HCT116 (cell line): Measurements from ENCODE around the gene COL28A1. TPM values are rescaled to one million over a fixed set of nuclear protein-coding genes. Genes with fewer than 3 reads are reported as not detected.

Experiments used
- ATAC-seq: fragments of 200-7000 bp; cut with Tn5 transposase; 2 replicates; pipeline ENCODE4 v1.9.1; 2020; ENCODE audit warnings: mild to moderate bottlenecking, moderate library complexity
- BruUV-seq: library from RNA; stranded (reverse); fragments of 400-500 nt; replicated peaks from 2 replicates; lab custom pipeline; 2021; lab: Mats Ljungman, UMichigan
- CTCF ChIA-PET: fragments of 300-600 bp; sonication (Branson Sonifier 250); formaldehyde crosslinking; loops from one replicate; lab custom pipeline; 2021; ENCODE audit warnings: antibody characterized with exemption; lab: Charles Lee
- POLR2A ChIA-PET: fragments of 300-600, 350-600 bp; sonication (Branson Sonifier 250); formaldehyde crosslinking; loops from one replicate; lab custom pipeline; 2021; ENCODE audit warnings: antibody characterized with exemption; lab: Charles Lee
- RAD21 ChIA-PET, 2 experiments: fragments of 300-600 bp; sonication (Branson Sonifier 250); formaldehyde crosslinking; loops; one replicate each; lab custom pipeline; 2023; ENCODE audit warnings: low total read pairs in 2 of 2; ENCODE audit not compliant: uncharacterized antibody in 2 of 2, unreplicated experiment in 2 of 2, low non-redundant PET in 1 of 2; lab: Charles Lee
- DNase-seq: peaks from one replicate; pipeline ENCODE4 v3.0.0-alpha.2; 2010; ENCODE audit warnings: low read depth, low spot score
- H2AFZ ChIP-seq: fragments of 200-600 bp; shearing (Covaris generic), sonication (generic); 2 replicates; pipeline ENCODE4 v1.6.1; 2017; ENCODE audit warnings: low read depth, mixed run types, mixed read lengths, antibody characterized with exemption, low read length; ENCODE audit not compliant: poor library complexity, severe bottlenecking
- H3K27ac ChIP-seq: 2 replicates; pipeline ENCODE4 v1.5.1; 2012; ENCODE audit warnings: low read depth, low read length
- H3K27me3 ChIP-seq: fragments of 200-600 bp; sonication (generic); 2 replicates; pipeline ENCODE4 v1.6.1; 2016; ENCODE audit warnings: mixed run types, low read length, mixed read lengths; ENCODE audit not compliant: insufficient read depth
- H3K36me3 ChIP-seq, 2 experiments: fragments of 200-500 bp in 1 of 2; fragments of 200-600 bp in 1 of 2; sonication (Bioruptor generic) in 1 of 2; sonication (generic) in 1 of 2; 2 replicates each; pipeline versions ENCODE4 v1.5.1 to v1.6.1; 2014 to 2016; ENCODE audit warnings: low read length in 2 of 2, inconsistent platforms in 1 of 2, mixed read lengths in 1 of 2, mixed run types in 1 of 2; ENCODE audit not compliant: insufficient read depth in 2 of 2, control insufficient read depth in 1 of 2
- H3K4me1 ChIP-seq, 2 experiments: fragments of 200-600 bp in 1 of 2; sonication (generic) in 1 of 2; 2 replicates each; pipeline versions ENCODE4 v1.5.1 to v1.6.1; 2012 to 2017; ENCODE audit warnings: low read length in 2 of 2, inconsistent platforms in 1 of 2, mild to moderate bottlenecking in 1 of 2, mixed read lengths in 1 of 2, mixed run types in 1 of 2, moderate library complexity in 1 of 2; ENCODE audit not compliant: insufficient read depth in 2 of 2, control insufficient read depth in 1 of 2
- H3K4me2 ChIP-seq: fragments of 200-600 bp; sonication (generic); 2 replicates; pipeline ENCODE4 v1.6.1; 2017; ENCODE audit warnings: mixed run types, low read length, mixed read lengths
- H3K4me3 ChIP-seq, 2 experiments: fragments of 200-600 bp in 1 of 2; sonication (generic) in 1 of 2; replicated peaks in 1 of 2; 2 replicates each; pipeline ENCODE4 v1.5.1; 2011 to 2016; ENCODE audit warnings: low read length in 2 of 2, control low read depth in 1 of 2, low read depth in 1 of 2, mild to moderate bottlenecking in 1 of 2, mixed read lengths in 1 of 2, mixed run types in 1 of 2
- H3K79me2 ChIP-seq: fragments of 200-600 bp; sonication (generic); 2 replicates; pipeline ENCODE4 v1.6.1; 2017; ENCODE audit warnings: mild to moderate bottlenecking, mixed run types, low read length, moderate library complexity, mixed read lengths; ENCODE audit not compliant: insufficient read depth
- H3K9ac ChIP-seq: fragments of 200-600 bp; sonication (generic); 2 replicates; pipeline ENCODE4 v1.6.1; 2016; ENCODE audit warnings: low read length, mixed read lengths
- H3K9me2 ChIP-seq: fragments of 200-600 bp; sonication (generic), shearing (Covaris generic); 2 replicates; pipeline ENCODE4 v1.6.1; 2017; ENCODE audit warnings: mixed run types, mild to moderate bottlenecking, moderate library complexity; ENCODE audit not compliant: insufficient read depth
- H3K9me3 ChIP-seq, 2 experiments: fragments of 200-500 bp in 1 of 2; fragments of 200-600 bp in 1 of 2; sonication (Bioruptor generic) in 1 of 2; sonication (generic) in 1 of 2; 2 replicates each; pipeline ENCODE4 v1.6.1; 2014 to 2017; ENCODE audit warnings: low read length in 2 of 2, mixed read lengths in 2 of 2, inconsistent platforms in 1 of 2, low read depth in 1 of 2, mild to moderate bottlenecking in 1 of 2, mixed run types in 1 of 2, moderate library complexity in 1 of 2; ENCODE audit not compliant: control insufficient read depth in 1 of 2, insufficient read depth in 1 of 2
- H4K20me1 ChIP-seq: fragments of 200-600 bp; sonication (generic), shearing (Covaris generic); 2 replicates; pipeline ENCODE4 v1.6.1; 2017; ENCODE audit warnings: mixed run types, mild to moderate bottlenecking, moderate library complexity; ENCODE audit not compliant: insufficient read depth
- CEBPB ChIP-seq: IDR thresholded peaks from 2 replicates; pipeline ENCODE4 v1.6.1; 2012; ENCODE audit warnings: low read depth
- EGR1 ChIP-seq: IDR thresholded peaks from 2 replicates; pipeline ENCODE4 v1.6.1; 2012; ENCODE audit warnings: low read depth
- EZH2 ChIP-seq: fragments of 200-600 bp; sonication (generic); IDR thresholded peaks from 2 replicates; pipeline ENCODE4 v1.6.1; 2017; ENCODE audit warnings: antibody characterized with exemption, mixed run types
- EZH2phosphoT487 ChIP-seq: fragments of 200-600 bp; IDR thresholded peaks from 2 replicates; pipeline ENCODE4 v1.6.1; 2018; ENCODE audit warnings: antibody characterized with exemption, borderline replicate concordance
- JUND ChIP-seq: IDR thresholded peaks from 2 replicates; pipeline ENCODE4 v1.6.1; 2012
- POLR2A ChIP-seq: IDR thresholded peaks from 2 replicates; pipeline ENCODE4 v1.7.0; 2011; ENCODE audit warnings: borderline replicate concordance; ENCODE audit not compliant: insufficient read depth, insufficient read length; ENCODE audit errors: extremely low read depth
- RAD21 ChIP-seq: IDR thresholded peaks from 2 replicates; pipeline ENCODE4 v1.6.1; 2012; ENCODE audit warnings: low read depth, mild to moderate bottlenecking
- YY1 ChIP-seq: IDR thresholded peaks from 2 replicates; pipeline ENCODE4 v1.6.1; 2011; ENCODE audit warnings: low read length, low read depth, moderate library complexity, mild to moderate bottlenecking; ENCODE audit not compliant: insufficient replicate concordance; ENCODE audit errors: extremely low read depth
- ZFX ChIP-seq: fragments of 450-650 bp; IDR thresholded peaks from 2 replicates; pipeline ENCODE4 v1.6.1; 2017
- intact Hi-C: fragments of 100-400 bp; cut with micrococcal nuclease; formaldehyde crosslinking; loops from 2 replicates; pipeline ENCODE4 v1.10.0; 2022
- total RNA-seq: library from RNA; stranded (reverse); gene quantifications from one replicate; pipeline ENCODE4 v1.2.1, GENCODE V29; 2021; ENCODE audit not compliant: unreplicated experiment
- TF ChIP-seq, protein P1 (sequence below): IDR thresholded peaks from 2 replicates; pipeline ENCODE4 v1.6.1; 2012
- TF ChIP-seq, protein P2 (sequence below): IDR thresholded peaks from 2 replicates; pipeline ENCODE4 v1.6.1; 2011; ENCODE audit warnings: mild to moderate bottlenecking, low read length, moderate library complexity; ENCODE audit not compliant: insufficient replicate concordance; ENCODE audit errors: extremely low read depth

The COL28A1 gene
- total RNA-seq, 1 experiment from 2014 or later, result 0.12 TPM

DNA sequence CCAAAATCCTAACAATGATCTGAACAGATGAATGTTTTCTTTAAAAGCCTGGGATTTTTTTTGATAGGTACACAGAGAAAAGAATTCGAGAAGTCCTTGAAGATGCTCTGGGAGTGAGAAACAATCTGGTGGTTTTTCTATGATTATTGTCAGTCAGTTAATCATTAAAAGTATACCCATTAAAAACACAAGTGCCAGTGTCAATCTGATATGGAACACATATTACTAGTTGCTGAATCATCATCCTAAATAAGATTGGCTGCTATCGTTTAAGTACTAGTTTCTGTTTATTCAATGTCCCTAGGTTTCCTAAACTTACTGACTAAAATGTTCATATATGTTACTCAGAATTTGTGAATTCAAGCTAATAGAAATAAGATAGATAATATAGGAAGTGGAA lies 16.1 kb downstream of the COL28A1 start:
- intact Hi-C loops, result no loop called here
- H3K9me3 ChIP-seq, result no peaks in the 10 kb centered on the region
- no TSS peak for BruUV-seq
- RAD21 ChIA-PET, result no interaction called here
- H3K4me2 ChIP-seq, result no peak overlapping the region
- no peaks in the 10 kb centered on the region for H4K20me1 ChIP-seq
- no peaks in the 10 kb centered on the region for H3K79me2 ChIP-seq
- H2AFZ ChIP-seq, result peak overlapping the region; percentile 75
- ATAC-seq, result no peak
- POLR2A ChIA-PET, result no interaction called here
- no peak for DNase-seq
- no peaks in the 10 kb centered on the region for H3K27me3 ChIP-seq
- no peak overlapping the region for H3K9ac ChIP-seq
- CTCF ChIA-PET, result no interaction called here
- no peak overlapping the region for H3K27ac ChIP-seq
- H3K9me2 ChIP-seq, result no peaks in the 10 kb centered on the region
- TF ChIP-seq POLR2A (no peak), RAD21 (no peak), EZH2phosphoT487 (no peak), ZFX (no peak), JUND (no peak), YY1 (no peak), CEBPB (no peak), EGR1 (no peak), EZH2 (no peak)
- TF ChIP-seq, protein P1, sequence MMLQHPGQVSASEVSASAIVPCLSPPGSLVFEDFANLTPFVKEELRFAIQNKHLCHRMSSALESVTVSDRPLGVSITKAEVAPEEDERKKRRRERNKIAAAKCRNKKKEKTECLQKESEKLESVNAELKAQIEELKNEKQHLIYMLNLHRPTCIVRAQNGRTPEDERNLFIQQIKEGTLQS, result no peak
- TF ChIP-seq, protein P2, sequence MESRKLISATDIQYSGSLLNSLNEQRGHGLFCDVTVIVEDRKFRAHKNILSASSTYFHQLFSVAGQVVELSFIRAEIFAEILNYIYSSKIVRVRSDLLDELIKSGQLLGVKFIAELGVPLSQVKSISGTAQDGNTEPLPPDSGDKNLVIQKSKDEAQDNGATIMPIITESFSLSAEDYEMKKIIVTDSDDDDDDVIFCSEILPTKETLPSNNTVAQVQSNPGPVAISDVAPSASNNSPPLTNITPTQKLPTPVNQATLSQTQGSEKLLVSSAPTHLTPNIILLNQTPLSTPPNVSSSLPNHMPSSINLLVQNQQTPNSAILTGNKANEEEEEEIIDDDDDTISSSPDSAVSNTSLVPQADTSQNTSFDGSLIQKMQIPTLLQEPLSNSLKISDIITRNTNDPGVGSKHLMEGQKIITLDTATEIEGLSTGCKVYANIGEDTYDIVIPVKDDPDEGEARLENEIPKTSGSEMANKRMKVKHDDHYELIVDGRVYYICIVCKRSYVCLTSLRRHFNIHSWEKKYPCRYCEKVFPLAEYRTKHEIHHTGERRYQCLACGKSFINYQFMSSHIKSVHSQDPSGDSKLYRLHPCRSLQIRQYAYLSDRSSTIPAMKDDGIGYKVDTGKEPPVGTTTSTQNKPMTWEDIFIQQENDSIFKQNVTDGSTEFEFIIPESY, result no peak
- H3K4me1 ChIP-seq, result no peaks in the 10 kb centered on the region
- H3K4me3 ChIP-seq, result no peak overlapping the region
- no peaks in the 10 kb centered on the region for H3K36me3 ChIP-seq
